ENCODE results near the gene PPIA.

PPIA gene

DNA sequence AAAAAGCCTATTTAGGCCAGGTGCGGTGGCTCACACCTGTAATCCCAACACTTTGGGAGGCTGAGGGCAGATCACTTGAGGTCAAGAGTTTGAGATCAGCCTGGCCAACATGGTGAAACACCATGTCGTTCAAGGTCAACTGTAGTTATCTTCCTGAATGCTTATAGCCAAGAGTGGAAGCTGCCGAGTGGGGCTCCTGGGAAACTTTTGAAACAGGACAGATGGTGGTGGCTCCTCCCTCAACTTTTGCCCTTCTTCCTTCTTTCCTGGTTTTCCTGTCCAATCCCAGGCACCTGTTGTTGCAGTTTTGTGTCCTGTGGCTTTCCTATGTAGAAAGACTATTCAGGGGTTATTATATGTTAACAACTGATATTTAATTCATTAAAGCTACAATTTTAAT is 8.7 kb upstream of the PPIA start:
- no peak overlapping the region for H3K4me3 ChIP-seq (replicated peaks; ENCODE audit: low read depth, low read length)
- H3K27me3 ChIP-seq (replicated peaks; ENCODE audit: control insufficient read depth, insufficient read depth, low read length): no peaks in the 10 kb centered on the region
- H3K36me3 ChIP-seq (ENCODE audit: control insufficient read depth, insufficient read depth, low read length): no peaks in the 10 kb centered on the region
- no peak for DNase-seq (ENCODE audit: extremely low read depth, insufficient read length)
- TF ChIP-seq, protein P1, sequence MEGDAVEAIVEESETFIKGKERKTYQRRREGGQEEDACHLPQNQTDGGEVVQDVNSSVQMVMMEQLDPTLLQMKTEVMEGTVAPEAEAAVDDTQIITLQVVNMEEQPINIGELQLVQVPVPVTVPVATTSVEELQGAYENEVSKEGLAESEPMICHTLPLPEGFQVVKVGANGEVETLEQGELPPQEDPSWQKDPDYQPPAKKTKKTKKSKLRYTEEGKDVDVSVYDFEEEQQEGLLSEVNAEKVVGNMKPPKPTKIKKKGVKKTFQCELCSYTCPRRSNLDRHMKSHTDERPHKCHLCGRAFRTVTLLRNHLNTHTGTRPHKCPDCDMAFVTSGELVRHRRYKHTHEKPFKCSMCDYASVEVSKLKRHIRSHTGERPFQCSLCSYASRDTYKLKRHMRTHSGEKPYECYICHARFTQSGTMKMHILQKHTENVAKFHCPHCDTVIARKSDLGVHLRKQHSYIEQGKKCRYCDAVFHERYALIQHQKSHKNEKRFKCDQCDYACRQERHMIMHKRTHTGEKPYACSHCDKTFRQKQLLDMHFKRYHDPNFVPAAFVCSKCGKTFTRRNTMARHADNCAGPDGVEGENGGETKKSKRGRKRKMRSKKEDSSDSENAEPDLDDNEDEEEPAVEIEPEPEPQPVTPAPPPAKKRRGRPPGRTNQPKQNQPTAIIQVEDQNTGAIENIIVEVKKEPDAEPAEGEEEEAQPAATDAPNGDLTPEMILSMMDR (IDR thresholded peaks at IDR 0.05; ENCODE audit: insufficient read depth, low read length, poor library complexity, severe bottlenecking): no peak

DNA sequence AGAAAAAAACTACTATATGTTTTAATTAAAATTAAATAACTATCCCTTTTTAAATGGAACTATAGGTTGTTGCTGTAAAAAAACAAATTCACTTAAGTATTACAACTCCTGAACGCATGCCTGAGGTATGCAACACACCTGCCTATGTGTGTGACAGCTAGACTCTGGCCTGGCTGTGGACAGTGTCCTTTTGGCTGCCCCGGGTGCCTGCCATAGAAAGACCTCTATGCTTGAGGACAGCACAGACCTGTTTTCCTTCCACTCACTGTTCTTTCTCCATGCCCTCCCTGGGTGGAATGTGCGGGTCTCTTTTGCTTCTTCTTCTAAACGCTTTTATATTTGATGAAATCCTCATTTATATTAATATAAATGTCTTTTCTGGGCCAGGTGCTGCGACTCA is 6.5 kb upstream of the PPIA start:
- no peaks in the 10 kb centered on the region for H3K27me3 ChIP-seq (replicated peaks; ENCODE audit: control insufficient read depth, insufficient read depth, low read length)
- DNase-seq (ENCODE audit: extremely low read depth, insufficient read length): no peak
- TF ChIP-seq, protein P1 (IDR thresholded peaks at IDR 0.05; ENCODE audit: insufficient read depth, low read length, poor library complexity, severe bottlenecking): no peak
- no peaks in the 10 kb centered on the region for H3K36me3 ChIP-seq (ENCODE audit: control insufficient read depth, insufficient read depth, low read length)
- no peak overlapping the region for H3K4me3 ChIP-seq (replicated peaks; ENCODE audit: low read depth, low read length)

DNA sequence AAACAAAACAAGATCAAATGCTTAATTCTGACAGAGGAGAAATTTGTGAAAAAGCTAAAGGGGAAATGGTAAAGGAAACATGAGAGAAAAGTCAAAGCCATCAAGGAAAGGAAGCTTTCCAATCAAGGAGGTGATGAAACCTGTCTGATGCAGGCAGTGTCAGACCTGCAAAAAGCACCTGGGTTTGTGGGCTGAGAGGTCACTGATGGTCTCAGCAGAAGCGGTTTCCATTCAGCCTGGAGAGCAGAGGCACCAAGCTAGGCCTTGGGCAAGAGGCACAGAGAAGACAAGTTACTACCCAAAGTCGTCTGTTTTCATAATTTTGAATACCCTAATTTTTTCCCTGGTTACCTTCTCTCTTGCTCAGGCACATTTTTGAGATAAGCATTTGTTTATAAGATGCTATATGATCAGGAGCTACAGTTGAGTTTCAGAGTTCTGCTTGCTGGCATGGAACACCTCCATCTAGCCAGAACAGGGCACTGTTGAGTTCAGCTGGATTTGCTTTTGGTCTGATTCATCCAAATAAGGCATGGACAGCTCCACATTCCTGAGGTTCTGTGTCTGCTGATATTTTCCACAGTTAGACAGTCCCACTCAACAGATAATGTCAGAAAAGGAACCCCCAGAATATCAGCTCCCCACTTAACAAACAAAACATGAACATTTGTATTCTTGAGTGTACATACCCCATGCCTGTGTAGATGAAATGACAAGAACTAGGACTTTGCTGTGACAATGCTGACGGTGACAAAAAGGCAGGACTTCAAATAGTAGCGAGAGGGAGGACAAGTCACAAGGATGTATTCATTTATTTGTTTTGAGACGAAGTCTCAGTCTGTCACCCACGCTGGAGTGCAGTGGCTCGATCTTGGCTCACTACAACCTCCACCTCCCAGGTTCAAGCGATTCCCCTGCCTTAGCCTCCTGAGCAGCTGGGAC is 4.9 kb upstream of the PPIA start:
- DNase-seq (ENCODE audit: extremely low read depth, insufficient read length): no peak
- Histone ChIP-seq H3K27me3 (replicated peaks; ENCODE audit: control insufficient read depth, insufficient read depth, low read length) (no peaks in the 10 kb centered on the region), H3K36me3 (ENCODE audit: control insufficient read depth, insufficient read depth, low read length) (no peaks in the 10 kb centered on the region), H3K4me3 (replicated peaks; ENCODE audit: low read depth, low read length) (no peak overlapping the region)
- TF ChIP-seq, protein P1 (IDR thresholded peaks at IDR 0.05; ENCODE audit: insufficient read depth, low read length, poor library complexity, severe bottlenecking): no peak

DNA sequence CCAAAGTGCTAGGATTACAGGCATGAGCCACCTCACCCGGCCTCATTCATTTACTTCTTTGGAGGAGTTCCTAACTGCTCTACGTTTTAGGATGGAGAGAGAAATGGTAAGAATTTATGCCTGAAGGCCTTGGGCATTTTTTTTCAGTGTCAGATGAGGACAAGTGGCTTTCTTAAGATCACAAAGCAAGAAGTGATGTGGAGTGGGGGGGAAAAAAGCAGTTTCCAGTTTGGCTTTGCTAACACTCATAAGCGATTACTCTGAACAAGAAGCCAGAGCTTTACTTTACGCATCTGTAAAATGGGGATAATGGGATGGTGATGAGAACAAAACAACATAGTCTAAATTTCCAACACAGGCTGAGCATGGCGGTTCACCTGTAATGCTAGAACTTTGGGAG is 2.6 kb upstream of the PPIA start:
- Histone ChIP-seq H3K27me3 (replicated peaks; ENCODE audit: control insufficient read depth, insufficient read depth, low read length) (no peaks in the 10 kb centered on the region), H3K4me3 (replicated peaks; ENCODE audit: low read depth, low read length) (no peak overlapping the region), H3K36me3 (ENCODE audit: control insufficient read depth, insufficient read depth, low read length) (peaks cover 2% of the 10 kb centered on the region; the same call in 1 of the 2 replicates)
- DNase-seq (ENCODE audit: extremely low read depth, insufficient read length): no peak
- TF ChIP-seq, protein P1 (IDR thresholded peaks at IDR 0.05; ENCODE audit: insufficient read depth, low read length, poor library complexity, severe bottlenecking): no peak

DNA sequence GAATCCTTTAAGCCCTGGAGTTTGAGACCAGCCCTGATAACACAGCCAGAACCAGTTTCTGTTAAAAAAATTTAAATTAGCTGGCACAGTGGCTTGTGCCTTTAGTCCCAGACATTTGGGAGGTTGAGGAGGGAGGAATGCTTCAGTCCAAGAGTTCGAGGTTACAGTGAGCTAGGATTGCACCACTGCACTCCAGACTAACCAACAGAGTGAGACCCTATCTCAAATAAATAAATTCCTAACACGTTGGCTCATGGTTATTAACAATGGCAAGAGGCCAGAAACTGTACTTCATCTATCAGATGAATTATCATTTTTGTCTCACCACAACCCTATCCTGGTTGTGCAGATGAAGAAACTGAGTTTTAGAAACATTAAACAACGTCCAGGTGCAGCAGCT is 2.1 kb upstream of the PPIA start:
- TF ChIP-seq, protein P1 (IDR thresholded peaks at IDR 0.05; ENCODE audit: insufficient read depth, low read length, poor library complexity, severe bottlenecking): no peak
- no peak for DNase-seq (ENCODE audit: extremely low read depth, insufficient read length)
- peaks cover 3% of the 10 kb centered on the region for H3K36me3 ChIP-seq (ENCODE audit: control insufficient read depth, insufficient read depth, low read length)
- no peak overlapping the region for H3K4me3 ChIP-seq (replicated peaks; ENCODE audit: low read depth, low read length)
- H3K27me3 ChIP-seq (replicated peaks; ENCODE audit: control insufficient read depth, insufficient read depth, low read length): no peaks in the 10 kb centered on the region
